NCI-H1694 treated with DMSO at 0.1 percent for 48 hours (cell line): ENCODE measurements around the gene UGT1A1.
"Not testable (repeated sequence)": the region's sequence is repeated elsewhere in the genome, so short reads cannot be mapped to it uniquely, and the experiment has no call there.

Experiments
- DNase-seq: peaks from one replicate; lab custom pipeline; 2025; lab: John Stamatoyannopoulos, UW

The UGT1A1 gene

DNA sequence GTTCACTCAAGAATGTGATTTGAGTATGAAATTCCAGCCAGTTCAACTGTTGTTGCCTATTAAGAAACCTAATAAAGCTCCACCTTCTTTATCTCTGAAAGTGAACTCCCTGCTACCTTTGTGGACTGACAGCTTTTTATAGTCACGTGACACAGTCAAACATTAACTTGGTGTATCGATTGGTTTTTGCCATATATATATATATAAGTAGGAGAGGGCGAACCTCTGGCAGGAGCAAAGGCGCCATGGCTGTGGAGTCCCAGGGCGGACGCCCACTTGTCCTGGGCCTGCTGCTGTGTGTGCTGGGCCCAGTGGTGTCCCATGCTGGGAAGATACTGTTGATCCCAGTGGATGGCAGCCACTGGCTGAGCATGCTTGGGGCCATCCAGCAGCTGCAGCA lies at the start of gene UGT1A1:
TSS of gene UGT1A1 (plus strand) at position 228 of the 400 bp plus-strand sequence. CDS start at position 246, 18 bp downstream.
- no peak for DNase-seq

DNA sequence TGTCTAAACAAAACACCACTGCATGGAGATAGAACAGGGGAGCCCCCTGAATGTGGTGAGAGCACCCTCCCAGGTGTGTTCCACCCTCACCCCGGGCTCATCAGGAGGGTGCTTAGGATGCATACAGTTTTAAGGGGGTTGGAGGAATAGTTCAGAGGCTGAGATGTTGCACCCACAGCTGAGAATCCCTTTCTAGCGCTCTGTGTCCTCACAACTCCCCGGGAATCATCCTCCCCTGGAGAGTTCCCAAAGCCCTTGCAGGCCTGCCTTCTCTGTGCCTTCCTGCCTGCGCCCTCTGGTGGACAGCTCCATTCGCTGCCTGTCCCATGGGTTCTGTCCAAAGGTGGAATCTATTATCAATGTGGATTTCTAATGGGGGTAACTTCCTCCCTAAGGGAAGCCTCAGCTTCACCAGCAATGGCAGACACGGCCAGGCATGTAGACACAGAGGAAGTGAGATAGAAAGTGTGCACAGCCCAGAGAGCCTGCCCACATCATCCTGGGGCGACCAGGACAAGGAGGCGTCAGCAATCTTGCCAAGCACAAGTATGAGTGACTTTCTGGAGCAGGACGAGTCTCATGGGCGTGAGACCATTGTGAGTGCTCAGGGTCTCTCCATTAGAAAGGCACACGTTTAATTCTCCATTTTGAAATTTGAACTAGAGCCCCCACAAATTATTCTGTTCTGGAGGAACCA lies 48.6 kb upstream of the UGT1A1 start:
- DNase-seq, result peak; percentile 54

DNA sequence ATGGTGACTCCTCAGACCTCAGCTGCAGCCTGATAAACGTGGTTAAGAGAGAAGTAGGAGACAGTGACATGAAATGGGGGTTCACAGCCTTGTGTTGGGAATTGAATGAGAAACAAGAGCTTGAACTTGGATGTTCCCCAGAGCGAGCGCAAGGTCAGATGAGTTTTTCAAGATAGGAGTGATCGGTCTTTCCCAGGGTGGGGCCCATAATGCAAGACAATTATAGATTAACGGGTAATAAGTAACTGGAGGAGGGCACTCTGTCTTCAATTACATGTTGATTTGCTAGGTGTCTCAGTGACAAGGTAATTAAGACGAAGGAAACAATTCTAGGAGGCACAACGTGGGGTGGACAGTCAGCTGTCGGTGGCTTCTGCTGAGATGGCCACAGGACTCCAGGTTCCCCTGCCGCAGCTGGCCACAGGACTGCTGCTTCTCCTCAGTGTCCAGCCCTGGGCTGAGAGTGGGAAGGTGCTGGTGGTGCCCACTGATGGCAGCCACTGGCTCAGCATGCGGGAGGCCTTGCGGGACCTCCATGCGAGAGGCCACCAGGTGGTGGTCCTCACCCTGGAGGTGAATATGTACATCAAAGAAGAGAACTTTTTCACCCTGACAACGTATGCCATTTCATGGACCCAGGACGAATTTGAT lies 47.3 kb upstream of the UGT1A1 start, which contains the start of gene UGT1A5:
TSS of gene UGT1A5 (plus strand) at position 297 of the 651 bp plus-strand sequence. CDS start at position 382, 85 bp downstream.
- no peak for DNase-seq

DNA sequence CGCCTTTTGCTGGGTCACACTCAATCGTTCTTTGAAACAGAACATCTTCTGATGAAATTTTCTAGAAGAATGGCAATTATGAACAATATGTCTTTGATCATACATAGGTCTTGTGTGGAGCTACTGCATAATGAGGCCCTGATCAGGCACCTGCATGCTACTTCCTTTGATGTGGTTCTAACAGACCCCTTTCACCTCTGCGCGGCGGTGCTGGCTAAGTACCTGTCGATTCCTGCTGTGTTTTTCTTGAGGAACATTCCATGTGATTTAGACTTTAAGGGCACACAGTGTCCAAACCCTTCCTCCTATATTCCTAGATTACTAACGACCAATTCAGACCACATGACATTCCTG lies 46.8 kb upstream of the UGT1A1 start:
- DNase-seq, result no peak

DNA sequence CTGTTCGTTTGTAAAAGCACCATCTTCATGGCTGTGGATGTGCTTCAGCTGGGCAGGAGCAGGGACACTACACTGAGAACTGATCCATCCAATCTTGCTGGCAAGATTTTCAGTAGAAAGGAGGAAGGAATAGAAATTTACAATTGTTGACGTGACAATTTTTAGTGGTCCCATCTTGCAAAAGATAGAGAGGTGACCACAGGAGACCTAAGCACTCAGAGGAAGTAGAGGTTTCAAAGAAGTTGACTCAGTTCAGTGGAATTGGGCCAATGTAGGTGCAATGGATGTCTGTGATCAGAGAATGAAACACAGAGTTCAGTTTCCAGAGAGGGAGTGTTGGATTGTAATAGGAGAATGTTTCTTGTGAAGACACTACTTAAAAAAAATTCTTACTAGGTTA lies 45.9 kb upstream of the UGT1A1 start:
- DNase-seq, result no peak

DNA sequence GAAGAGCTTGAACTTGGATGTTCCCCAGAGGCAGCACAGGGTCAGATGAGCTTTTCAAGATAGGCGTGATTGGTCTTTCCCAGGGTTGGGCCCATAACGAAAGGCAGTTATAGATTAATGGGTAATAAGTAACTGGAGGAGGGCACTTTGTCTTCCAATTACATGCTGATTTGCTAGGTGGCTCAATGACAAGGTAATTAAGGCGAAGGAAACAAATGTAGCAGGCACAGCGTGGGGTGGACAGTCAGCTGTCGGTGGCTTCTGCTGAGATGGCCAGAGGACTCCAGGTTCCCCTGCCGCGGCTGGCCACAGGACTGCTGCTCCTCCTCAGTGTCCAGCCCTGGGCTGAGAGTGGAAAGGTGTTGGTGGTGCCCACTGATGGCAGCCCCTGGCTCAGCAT lies 41.5 kb upstream of the UGT1A1 start, which contains the start of gene UGT1A4:
TSS of gene UGT1A4 (plus strand) at position 185 of the 400 bp plus-strand sequence. CDS start at position 270, 85 bp downstream.
- DNase-seq, result no peak

DNA sequence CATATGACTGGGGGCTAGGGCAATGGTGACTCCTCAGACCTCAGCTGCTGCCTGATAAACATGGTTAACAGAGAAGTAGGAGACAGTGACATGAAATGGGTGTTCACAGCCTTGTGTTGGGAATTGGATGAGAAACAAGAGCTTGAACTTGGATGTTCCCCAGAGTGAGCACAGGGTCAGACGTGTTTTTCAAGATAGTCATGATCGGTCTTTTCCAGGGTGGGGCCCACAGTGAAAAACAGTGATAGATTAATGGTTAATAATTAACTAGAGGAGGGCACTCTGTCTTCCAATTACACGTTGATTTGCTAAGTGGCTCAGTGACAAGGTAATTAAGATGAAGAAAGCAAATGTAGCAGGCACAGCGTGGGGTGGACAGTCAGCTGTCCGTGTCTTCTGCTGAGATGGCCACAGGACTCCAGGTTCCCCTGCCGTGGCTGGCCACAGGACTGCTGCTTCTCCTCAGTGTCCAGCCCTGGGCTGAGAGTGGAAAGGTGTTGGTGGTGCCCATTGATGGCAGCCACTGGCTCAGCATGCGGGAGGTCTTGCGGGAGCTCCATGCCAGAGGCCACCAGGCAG lies 31.3 kb upstream of the UGT1A1 start, which contains the start of gene UGT1A3:
TSS of gene UGT1A3 (plus strand) at position 320 of the 579 bp plus-strand sequence. CDS start at position 405, 85 bp downstream.
- DNase-seq, result no peak

DNA sequence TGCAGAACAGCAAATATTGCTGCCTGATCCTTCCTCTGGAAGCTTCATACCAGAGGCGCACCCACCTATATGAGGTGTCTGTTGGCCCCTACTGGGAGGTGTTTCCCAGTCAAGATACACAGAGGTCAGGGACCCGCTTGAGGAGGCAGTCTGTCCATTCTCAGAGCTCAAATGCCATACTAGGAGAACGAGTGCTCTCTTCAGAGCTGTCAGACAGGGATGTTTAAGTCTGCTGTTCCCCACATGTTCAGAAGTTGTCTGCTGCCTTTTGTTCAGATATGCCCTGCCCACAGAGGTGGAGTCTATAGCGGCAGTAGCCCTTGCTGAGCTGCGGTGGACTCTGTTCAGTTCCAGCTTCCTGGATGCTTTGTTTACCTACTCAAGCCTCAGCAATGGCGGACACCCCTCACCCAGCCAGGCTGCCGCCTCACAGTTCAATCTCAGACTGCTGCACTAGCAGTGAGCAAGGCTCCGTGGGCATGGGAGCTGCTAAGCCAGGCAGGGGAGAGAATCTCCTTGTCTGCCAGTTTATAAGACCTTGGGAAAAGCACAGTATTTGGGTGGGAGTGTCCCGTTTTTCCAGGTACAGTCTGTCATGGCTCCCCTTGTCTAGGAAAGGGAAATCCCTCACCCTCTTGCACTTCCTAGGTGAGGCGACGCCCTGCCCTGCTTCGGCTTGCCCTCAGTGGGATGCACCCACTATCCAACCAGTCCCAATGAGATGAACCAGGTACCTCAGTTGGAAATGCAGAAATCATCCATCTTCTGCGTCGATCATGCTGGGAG lies 23.0 kb upstream of the UGT1A1 start:
- DNase-seq, result not testable (repeated sequence)

DNA sequence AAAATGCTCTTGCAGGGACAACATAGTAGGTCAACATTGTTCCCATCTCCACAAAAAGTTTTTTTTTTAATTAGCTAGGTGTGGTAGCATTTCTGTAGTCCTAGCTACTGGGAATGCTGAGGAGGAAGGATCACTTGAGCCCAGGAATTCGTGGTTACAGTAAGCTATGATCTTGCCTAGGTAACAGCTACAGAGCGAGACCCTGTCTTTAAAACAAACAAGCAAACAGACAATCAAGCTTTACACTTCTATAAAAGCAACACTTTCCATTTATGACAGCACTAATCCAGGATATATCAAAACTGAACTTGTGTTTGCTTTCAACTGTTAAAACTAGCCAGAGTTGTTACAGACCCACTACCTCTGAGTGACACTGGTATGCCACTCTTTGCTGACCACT lies 19.2 kb upstream of the UGT1A1 start:
- DNase-seq, result no peak

DNA sequence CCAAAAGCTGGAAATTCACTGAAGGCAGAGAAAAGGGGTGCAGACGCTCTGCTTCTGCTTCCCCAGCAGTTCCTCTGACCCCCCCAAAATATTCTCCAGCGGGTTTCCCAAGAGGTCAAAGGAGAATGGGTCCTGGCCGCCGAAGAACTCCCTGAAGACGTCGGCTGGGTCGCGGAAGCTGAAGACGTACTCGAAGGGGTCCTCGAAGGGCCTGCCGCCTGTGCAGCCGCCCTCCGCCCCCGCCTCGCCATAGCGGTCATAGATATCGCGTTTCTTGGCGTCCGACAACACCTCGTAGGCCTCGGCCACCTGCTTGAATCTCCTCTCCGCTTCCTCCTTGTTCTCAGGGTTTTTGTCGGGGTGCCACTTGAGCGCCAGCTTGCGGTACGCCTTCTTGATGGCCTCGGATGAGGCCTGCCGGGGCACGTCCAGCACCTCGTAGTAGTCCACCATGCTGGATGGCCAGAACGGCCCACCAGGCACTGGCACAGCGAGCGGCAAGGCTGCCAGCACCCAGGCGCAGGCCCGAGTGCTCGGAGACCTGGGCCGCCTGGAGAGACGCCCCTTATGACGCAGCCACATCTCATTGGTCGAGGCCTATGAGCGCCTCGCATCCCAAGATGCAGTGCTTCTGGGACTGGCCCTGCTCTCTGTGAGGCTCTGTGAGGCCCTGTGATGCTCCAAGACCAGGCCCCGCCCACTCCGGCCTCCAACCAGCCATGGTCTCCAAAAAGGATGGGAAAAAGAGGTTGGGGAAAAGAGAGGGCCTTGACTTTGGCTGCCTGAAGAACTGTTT lies 16.4 kb upstream of the UGT1A1 start:
- no peak for DNase-seq

DNA sequence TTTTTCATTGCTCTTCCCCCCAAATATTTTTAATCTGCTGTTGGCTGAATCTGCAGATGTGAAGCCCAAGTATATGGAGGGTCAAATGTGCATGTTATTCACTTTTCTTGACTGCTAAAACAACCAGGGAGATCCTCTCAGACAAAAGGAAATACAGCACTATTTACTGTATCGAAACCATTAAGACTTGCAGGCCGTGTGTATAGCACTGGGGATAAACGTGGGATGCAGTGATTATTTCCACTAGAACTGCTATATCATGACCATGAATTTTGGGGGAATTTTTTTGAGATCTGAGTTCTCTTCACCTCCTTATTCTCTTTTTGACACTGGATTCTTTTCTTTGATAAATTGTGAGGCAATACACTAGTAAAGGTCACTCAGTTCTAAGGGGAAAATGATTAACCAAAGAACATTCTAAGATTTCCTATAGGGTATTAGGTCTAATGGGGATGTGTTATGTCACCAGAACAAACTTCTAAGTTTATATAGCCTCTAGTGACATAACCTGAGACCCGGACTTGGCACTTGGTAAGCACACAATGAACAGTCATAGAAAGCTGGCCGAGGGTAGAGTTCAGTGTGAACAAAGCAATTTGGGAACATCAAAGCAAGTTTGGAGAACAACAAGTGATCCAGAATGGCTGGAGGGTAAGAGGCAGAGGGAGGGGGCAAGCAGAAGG lies 14.9 kb upstream of the UGT1A1 start:
- DNase-seq, result no peak

DNA sequence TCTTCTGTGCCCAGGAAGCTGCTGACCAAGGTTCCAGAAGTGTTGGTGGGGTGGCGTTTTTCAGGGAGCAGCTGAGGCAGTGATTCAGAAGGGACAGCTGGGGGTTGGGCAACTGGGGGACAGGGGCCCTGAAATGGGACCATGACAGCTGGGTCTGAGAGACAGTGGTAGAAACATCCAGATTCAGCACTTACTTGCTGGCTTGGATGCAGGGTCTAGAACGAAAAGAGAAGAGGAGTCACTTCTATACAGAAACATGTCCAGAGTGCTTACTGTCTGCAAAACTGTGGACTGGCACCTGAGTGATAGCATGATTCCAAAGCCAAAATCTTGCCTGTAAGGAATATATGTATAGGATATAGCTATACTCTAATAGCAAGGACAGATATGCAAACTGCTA lies 14.2 kb upstream of the UGT1A1 start:
- not testable (repeated sequence) for DNase-seq

DNA sequence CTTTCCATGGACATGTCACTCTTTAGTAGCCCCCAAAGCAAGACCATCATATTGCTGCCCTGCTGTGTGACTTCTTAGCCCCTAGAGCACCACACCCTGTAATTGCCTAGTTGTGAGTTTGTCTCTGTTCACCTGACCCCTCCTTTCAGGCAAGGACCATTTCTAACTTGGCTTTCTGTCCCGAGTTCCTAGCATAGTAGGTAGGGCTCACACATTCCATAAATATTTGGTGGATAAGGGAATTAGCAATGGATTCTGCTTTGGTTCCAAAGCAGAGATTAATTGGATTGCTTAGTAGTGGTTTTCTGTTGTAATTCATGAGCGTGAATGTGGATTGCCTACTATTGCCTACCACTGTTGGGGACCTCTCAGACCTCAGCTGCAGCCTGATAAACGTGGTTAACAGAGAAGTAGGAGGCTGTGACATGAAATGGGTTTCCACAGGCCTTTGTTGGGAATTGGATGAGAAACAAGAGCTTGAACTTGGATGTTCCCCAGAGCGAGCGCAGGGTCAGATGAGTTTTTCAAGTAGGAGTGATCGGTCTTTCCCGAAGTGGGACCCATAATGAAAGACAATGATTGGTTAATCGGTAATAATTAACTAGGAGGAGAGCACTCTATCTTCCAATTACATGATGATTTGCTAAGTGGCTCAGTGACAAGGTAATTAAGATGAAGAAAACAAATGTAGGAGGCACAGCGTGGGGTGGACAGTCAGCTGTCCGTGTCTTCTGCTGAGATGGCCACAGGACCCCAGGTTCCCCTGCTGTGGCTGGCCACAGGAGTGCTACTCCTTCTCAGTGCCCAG lies 13.4 kb upstream of the UGT1A1 start:
- no peak for DNase-seq

DNA sequence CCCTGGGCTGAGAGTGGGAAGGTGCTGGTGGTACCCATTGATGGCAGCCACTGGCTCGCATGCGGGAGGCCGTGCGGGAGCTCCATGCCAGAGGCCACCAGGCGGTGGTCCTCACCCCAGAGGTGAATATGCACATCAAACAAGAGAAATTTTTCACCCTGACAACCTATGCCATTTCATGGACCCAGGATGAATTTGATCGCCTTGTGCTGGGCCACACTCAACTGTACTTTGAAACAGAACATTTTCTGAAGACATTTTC lies 12.9 kb upstream of the UGT1A1 start:
- no peak for DNase-seq

DNA sequence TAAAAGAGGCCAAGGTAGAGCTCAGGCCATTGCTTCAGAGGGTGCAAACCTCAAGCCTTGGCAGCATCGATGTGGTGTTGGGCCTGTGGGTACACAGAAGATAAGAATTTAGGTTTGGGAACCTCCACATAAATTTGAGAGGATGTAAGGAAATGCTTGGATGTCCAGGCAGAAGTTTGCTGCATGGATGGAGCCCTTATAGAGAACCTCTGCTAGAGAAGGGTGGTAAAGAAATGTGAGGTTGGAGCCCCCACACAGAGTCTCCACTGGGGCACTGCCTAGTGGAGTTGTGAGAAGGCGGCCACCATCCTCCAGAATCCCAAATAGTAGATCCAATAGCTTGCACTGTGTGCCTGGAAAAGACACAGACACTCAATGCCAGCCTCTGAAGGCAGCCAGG lies 9.4 kb upstream of the UGT1A1 start:
- DNase-seq, result not testable (repeated sequence)

DNA sequence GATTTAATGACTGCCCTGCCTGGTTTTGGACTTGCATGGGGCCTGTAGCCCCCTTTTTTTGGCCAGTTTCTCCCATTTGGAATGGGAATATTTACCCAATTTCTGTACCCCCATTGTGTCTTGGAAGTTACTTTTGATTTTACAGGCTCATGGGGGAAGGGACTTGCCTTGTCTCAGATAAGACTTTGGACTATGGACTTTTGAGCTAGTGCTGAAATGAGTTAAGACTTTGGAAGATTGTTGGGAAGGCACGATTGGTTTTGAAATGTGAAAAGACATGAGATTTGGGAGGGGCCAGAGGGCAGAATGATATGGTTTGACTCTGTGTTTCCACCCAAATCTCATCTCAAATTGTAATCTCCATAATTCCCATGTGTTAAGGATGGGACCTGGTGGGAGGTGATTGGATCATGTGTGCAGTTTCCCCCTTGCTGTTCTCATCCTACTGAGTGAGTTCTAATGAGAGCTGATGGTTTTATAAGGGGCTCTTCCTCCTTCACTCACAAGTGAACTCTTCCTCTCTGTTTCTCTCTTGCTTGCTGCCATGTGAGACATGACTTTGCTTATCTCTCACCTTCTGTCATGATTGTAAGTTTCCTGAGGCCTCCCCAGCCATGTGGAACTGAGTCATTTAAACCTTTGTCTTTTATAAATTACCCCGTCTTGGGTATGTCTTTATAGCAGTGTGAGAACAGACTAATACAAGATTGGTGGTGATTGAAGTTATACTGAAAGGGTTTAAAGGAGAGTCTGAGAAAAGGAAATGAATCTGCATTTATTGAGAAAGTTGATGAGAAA lies 8.7 kb upstream of the UGT1A1 start:
- DNase-seq, result not testable (repeated sequence)

DNA sequence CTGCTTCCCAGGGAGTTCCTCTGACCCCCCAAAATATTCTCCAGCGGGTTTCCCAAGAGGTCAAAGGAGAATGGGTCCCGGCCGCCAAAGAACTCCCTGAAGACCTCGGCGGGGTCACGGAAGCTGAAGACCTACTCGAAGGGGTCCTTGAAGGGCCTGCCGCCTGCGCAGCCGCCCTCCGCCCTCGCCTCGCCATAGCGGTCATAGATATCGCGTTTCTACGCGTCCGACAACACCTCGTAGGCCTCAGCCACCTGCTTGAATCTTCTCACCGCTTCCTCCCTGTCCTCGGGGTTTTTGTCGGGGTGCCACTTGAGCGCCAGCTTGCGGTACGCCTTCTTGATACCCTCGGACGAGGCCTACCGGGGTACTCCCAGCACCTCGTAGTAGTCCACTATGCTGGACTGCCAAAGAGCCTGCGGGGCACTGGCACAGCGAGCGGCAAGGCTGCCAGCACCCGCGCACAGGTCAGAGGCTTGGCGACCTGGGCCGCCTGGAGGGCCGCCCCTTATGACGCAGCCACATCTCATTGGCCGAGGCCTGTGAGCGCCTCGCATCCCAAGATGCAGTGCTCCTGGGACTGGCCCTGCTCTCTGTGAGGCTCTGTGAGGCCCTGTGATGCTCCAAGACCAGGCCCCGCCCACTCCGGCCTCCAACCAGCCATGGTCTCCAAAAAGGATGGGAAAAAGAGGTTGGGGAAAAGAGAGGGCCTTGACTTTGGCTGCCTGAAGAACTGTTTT lies 5.0 kb upstream of the UGT1A1 start:
- no peak for DNase-seq

DNA sequence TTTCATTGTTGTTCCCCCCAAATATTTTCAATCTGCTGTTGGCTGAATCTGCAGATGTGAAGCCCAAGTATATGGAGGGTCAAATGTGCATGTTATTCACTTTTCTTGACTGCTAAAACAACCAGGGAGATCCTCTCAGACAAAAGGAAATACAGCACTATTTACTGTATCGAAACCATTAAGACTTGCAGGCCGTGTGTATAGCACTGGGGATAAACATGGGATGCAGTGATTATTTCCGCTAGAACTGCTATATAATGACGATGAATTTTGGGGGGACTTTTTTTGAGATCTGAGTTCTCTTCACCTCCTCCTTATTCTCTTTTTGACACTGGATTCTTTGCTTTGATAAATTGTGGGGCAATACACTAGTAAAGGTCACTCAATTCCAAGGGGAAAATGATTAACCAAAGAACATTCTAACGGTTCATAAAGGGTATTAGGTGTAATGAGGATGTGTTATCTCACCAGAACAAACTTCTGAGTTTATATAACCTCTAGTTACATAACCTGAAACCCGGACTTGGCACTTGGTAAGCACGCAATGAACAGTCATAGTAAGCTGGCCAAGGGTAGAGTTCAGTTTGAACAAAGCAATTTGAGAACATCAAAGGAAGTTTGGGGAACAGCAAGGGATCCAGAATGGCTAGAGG lies 3.5 kb upstream of the UGT1A1 start:
- DNase-seq, result no peak
